H1 (cell line): ENCODE measurements around the gene NNMT. TPM values are rescaled to one million over a fixed set of nuclear protein-coding genes. Genes with fewer than 3 reads are reported as not detected.

ENCODE experiments used
- CTCF ChIA-PET: fragments of 300-600 bp; sonication (Branson Sonifier 250); formaldehyde crosslinking; loops from one replicate; lab custom pipeline; 2021; ENCODE audit not compliant: partially characterized antibody; lab: Charles Lee
- POLR2A ChIA-PET: fragments of 300-600 bp; sonication (Branson Sonifier 250); formaldehyde crosslinking; loops from one replicate; lab custom pipeline; 2021; ENCODE audit warnings: inconsistent platforms; ENCODE audit not compliant: partially characterized antibody; lab: Charles Lee
- DNase-seq, 2 experiments: peaks; one replicate each; pipeline versions ENCODE4 v3.0.0 to v3.0.0-alpha.2; 2010 to 2022; ENCODE audit warnings: low spot score in 2 of 2, low read depth in 1 of 2, mixed read lengths in 1 of 2
- FAIRE-seq: peaks from 2 replicates; lab custom pipeline; 2011; peaks lifted over from hg19 to GRCh38; lab: Jason Lieb, UNC
- H2AFZ ChIP-seq: 2 replicates; pipeline ENCODE4 v1.8.1; 2012; ENCODE audit warnings: low read length, inconsistent platforms
- H2AK5ac ChIP-seq: 2 replicates; pipeline ENCODE4 v1.6.1; 2013; ENCODE audit warnings: low read depth, low read length
- H2BK120ac ChIP-seq: replicated peaks from 2 replicates; pipeline ENCODE3; 2013; ENCODE audit warnings: low read depth, low read length, inconsistent platforms
- H2BK12ac ChIP-seq: 2 replicates; pipeline ENCODE4 v1.6.1; 2013; ENCODE audit warnings: low read depth, low read length
- H2BK15ac ChIP-seq: 2 replicates; pipeline ENCODE4 v1.6.1; 2013; ENCODE audit warnings: low read length
- H2BK20ac ChIP-seq: 2 replicates; pipeline ENCODE4 v1.6.1; 2013; ENCODE audit warnings: low read length
- H2BK5ac ChIP-seq: 2 replicates; pipeline ENCODE4 v1.6.1; 2013; ENCODE audit warnings: low read depth, low read length
- H3K14ac ChIP-seq: 2 replicates; pipeline ENCODE4 v1.6.1; 2013; ENCODE audit warnings: inconsistent platforms; ENCODE audit not compliant: insufficient read length
- H3K18ac ChIP-seq: 2 replicates; pipeline ENCODE4 v1.6.1; 2013; ENCODE audit warnings: low read length; ENCODE audit errors: extremely low read depth
- H3K23ac ChIP-seq: 2 replicates; pipeline ENCODE4 v1.6.1; 2013; ENCODE audit warnings: inconsistent platforms; ENCODE audit not compliant: insufficient read length
- H3K23me2 ChIP-seq: 2 replicates; pipeline ENCODE4 v1.6.1; 2013; ENCODE audit warnings: low read depth, low read length
- H3K27ac ChIP-seq: 2 replicates; pipeline ENCODE4 v1.6.1; 2011; ENCODE audit warnings: low read depth, low read length, inconsistent platforms
- H3K27me3 ChIP-seq, 4 experiments: replicated peaks in 1 of 4; 1 replicate in 1 of 4; 2 replicates in 3 of 4; pipeline versions ENCODE4 v1.6.1 to v1.8.1; 2011 to 2013; ENCODE audit warnings: low read length in 3 of 4, mild to moderate bottlenecking in 3 of 4, inconsistent platforms in 2 of 4, mixed read lengths in 2 of 4, moderate library complexity in 1 of 4; ENCODE audit not compliant: control insufficient read depth in 3 of 4, insufficient read depth in 3 of 4; ENCODE audit errors: extremely low read depth in 1 of 4
- H3K36me3 ChIP-seq, 4 experiments: 2 replicates each; pipeline versions ENCODE4 v1.6.1 to v1.8.1; 2011 to 2013; ENCODE audit warnings: mild to moderate bottlenecking in 4 of 4, low read length in 3 of 4, moderate library complexity in 2 of 4, control low read depth in 1 of 4, inconsistent platforms in 1 of 4; ENCODE audit not compliant: insufficient read depth in 4 of 4, control insufficient read depth in 2 of 4
- H3K4ac ChIP-seq: replicated peaks from 2 replicates; pipeline ENCODE3; 2013; ENCODE audit warnings: low read length, low read depth, mixed read lengths, inconsistent platforms; ENCODE audit not compliant: insufficient read length
- H3K4me1 ChIP-seq, 4 experiments: replicated peaks in 1 of 4; 1 replicate in 1 of 4; 2 replicates in 3 of 4; pipeline versions ENCODE4 v1.6.1 to v1.8.1; 2011 to 2013; ENCODE audit warnings: low read length in 3 of 4, inconsistent platforms in 2 of 4, mixed read lengths in 1 of 4; ENCODE audit not compliant: insufficient read depth in 4 of 4, control insufficient read depth in 3 of 4
- H3K4me2 ChIP-seq, 2 experiments: 2 replicates each; pipeline versions ENCODE4 v1.6.1 to v1.8.1; 2011 to 2013; ENCODE audit warnings: low read depth in 2 of 2, low read length in 2 of 2, control low read depth in 1 of 2, inconsistent platforms in 1 of 2, mild to moderate bottlenecking in 1 of 2; ENCODE audit not compliant: insufficient read depth in 1 of 2
- H3K4me3 ChIP-seq, 4 experiments: fragments of 200-600, 300-600 bp in 1 of 4; sonication (generic), shearing (Covaris generic), sonication (Bioruptor Twin) in 1 of 4; 2 replicates each; pipeline versions ENCODE4 v1.5.1 to v1.8.1; 2011 to 2016; ENCODE audit warnings: low read length in 4 of 4, low read depth in 3 of 4, control low read depth in 2 of 4, inconsistent platforms in 2 of 4, mild to moderate bottlenecking in 2 of 4, mixed read lengths in 1 of 4, moderate library complexity in 1 of 4; ENCODE audit not compliant: insufficient read depth in 2 of 4; ENCODE audit errors: extremely low read depth in 1 of 4
- H3K56ac ChIP-seq: replicated peaks from 2 replicates; pipeline ENCODE3; 2013; ENCODE audit warnings: low read depth, mild to moderate bottlenecking, mixed read lengths, low read length, inconsistent platforms; ENCODE audit not compliant: insufficient read length
- H3K79me1 ChIP-seq: 2 replicates; pipeline ENCODE4 v1.6.1; 2013; ENCODE audit warnings: low read depth, low read length, control low read depth
- H3K79me2 ChIP-seq, 2 experiments: 2 replicates each; pipeline versions ENCODE4 v1.6.1 to v1.8.1; 2012 to 2013; ENCODE audit warnings: low read length in 2 of 2, mild to moderate bottlenecking in 2 of 2, inconsistent platforms in 1 of 2; ENCODE audit not compliant: insufficient read depth in 2 of 2, control insufficient read depth in 1 of 2
- H3K9ac ChIP-seq, 4 experiments: replicated peaks in 1 of 4; 1 replicate in 1 of 4; 2 replicates in 3 of 4; pipeline versions ENCODE4 v1.6.1 to v1.8.1; 2011 to 2013; ENCODE audit warnings: low read depth in 3 of 4, low read length in 3 of 4, control low read depth in 2 of 4, mild to moderate bottlenecking in 2 of 4, moderate library complexity in 2 of 4, inconsistent platforms in 1 of 4; ENCODE audit errors: extremely low read depth in 1 of 4
- H3K9me3 ChIP-seq, 2 experiments: 2 replicates each; pipeline versions ENCODE4 v1.6.1 to v1.8.1; 2012 to 2013; ENCODE audit warnings: mild to moderate bottlenecking in 2 of 2, moderate library complexity in 2 of 2, control low read depth in 1 of 2, inconsistent platforms in 1 of 2, low read depth in 1 of 2, low read length in 1 of 2, mixed read lengths in 1 of 2; ENCODE audit not compliant: insufficient read depth in 2 of 2
- H4K20me1 ChIP-seq, 2 experiments: replicated peaks in 1 of 2; 2 replicates each; pipeline versions ENCODE3 to v1.8.1; 2011 to 2013; ENCODE audit warnings: inconsistent platforms in 2 of 2, low read length in 2 of 2, mild to moderate bottlenecking in 1 of 2; ENCODE audit not compliant: insufficient read depth in 2 of 2, control insufficient read depth in 1 of 2
- H4K5ac ChIP-seq: 2 replicates; pipeline ENCODE4 v1.6.1; 2013; ENCODE audit warnings: low read length, low read depth, mixed read lengths, inconsistent platforms; ENCODE audit not compliant: insufficient read length
- H4K8ac ChIP-seq: 2 replicates; pipeline ENCODE4 v1.8.0; 2013; ENCODE audit warnings: mild to moderate bottlenecking, moderate library complexity, low read length, inconsistent platforms; ENCODE audit not compliant: insufficient read depth; ENCODE audit errors: extremely low read depth
- H4K91ac ChIP-seq: replicated peaks from 2 replicates; pipeline ENCODE3; 2013; ENCODE audit warnings: low read length, mixed read lengths, inconsistent platforms; ENCODE audit not compliant: insufficient read length
- ASH2L ChIP-seq: fragments of 200-600, 300-600 bp; sonication (generic); IDR thresholded peaks from one replicate; pipeline ENCODE4 v1.7.1; 2017; ENCODE audit warnings: low read length
- HDAC2 ChIP-seq, 2 experiments: fragments of 300-600 bp in 1 of 2; sonication (generic) in 1 of 2; IDR thresholded peaks; 2 replicates each; pipeline ENCODE4 v1.6.1; 2011 to 2012; ENCODE audit warnings: low read depth in 2 of 2, low read length in 2 of 2, mild to moderate bottlenecking in 2 of 2, moderate library complexity in 2 of 2, borderline replicate concordance in 1 of 2, inconsistent platforms in 1 of 2
- KDM4A ChIP-seq: IDR thresholded peaks from one replicate; pipeline ENCODE4 v1.7.1; 2012; ENCODE audit warnings: low read depth, mild to moderate bottlenecking, moderate library complexity, low read length, inconsistent platforms; ENCODE audit not compliant: severe bottlenecking
- WGBS, 2 experiments: shearing (Covaris generic) in 1 of 2; methylation state at CpG; one replicate each; pipeline versions ENCODE4 v1.1.6 to v1.1.7; 2013 to 2015; ENCODE audit warnings: low lambda C conversion rate in 2 of 2, mixed read lengths in 2 of 2, inconsistent platforms in 1 of 2, low coverage in 1 of 2, missing lambda C conversion rate in 1 of 2; ENCODE audit not compliant: insufficient replicate concordance in 2 of 2, insufficient coverage in 1 of 2, insufficient read length in 1 of 2; ENCODE audit errors: extremely low coverage in 1 of 2, missing lambda C conversion rate in 1 of 2; 5-methylcytosine and 5-hydroxymethylcytosine counted together
- polyA plus RNA-seq, 7 experiments: library from polyadenylated mRNA; depleted of rRNA in 3 of 7; stranded (reverse) in 5 of 7; unstranded in 2 of 7; fragments of >200 nt in 5 of 7; fragments of 200-250 nt in 2 of 7; gene quantifications; 1 replicate in 5 of 7; 2 replicates in 1 of 7; 4 replicates in 1 of 7; pipeline versions ENCODE4 v1.2.1 to v1.2.3, GENCODE V29; 2011 to 2013; ENCODE audit warnings: missing spikeins in 2 of 7, mixed read lengths in 2 of 7
- total RNA-seq: library from RNA; stranded (reverse); fragmentation: NEBNext Ultra II Directional; extraction: Animal tissue kit (Norgen Biotek cat#: 25700); gene quantifications from 2 replicates; pipeline ENCODE4 v1.2.1, GENCODE V29; 2021

Gene NNMT
- total and polyA plus RNA-seq, 2 of the 8 experiments (the other 6 are each of a cell fraction or from before 2014, with no cell fraction given), result not detected

- Histone ChIP-seq H3K14ac (no peak overlapping the region), H4K8ac (no peak overlapping the region), H3K79me2 (no peaks in the 10 kb centered on the region), H3K27me3 (no peaks in the 10 kb centered on the region), H3K9me3 (no peaks in the 10 kb centered on the region; a peak in 1 of 4 replicates), H2BK5ac (no peak overlapping the region), H2BK15ac (no peak overlapping the region), H3K4me2 (no peak overlapping the region), H2BK120ac (no peak overlapping the region), H3K18ac (no peak overlapping the region), H2BK20ac (no peak overlapping the region), H3K36me3 (no peaks in the 10 kb centered on the region), H4K91ac (no peak overlapping the region), H3K9ac (no peak overlapping the region), H2BK12ac (no peak overlapping the region), H3K4ac (no peak overlapping the region), H3K23me2 (no peaks in the 10 kb centered on the region), H3K56ac (no peak overlapping the region), H2AFZ (no peak overlapping the region), H4K5ac (no peak overlapping the region)
- CTCF ChIA-PET, result interaction anchor here (0.6 kb wide), 1 partner anchor 28 kb away, joined by 3 read pairs; no protein-coding TSS in a partner anchor
- FAIRE-seq, result no peak
- 91% methylated on average over 9 of the region's 10 CpGs; no CpG with 5 or more reads in 1 of the 2 experiments for WGBS, 2 experiments
- DNase-seq, result no peak
- TF ChIP-seq HDAC2 (IDR thresholded peaks at IDR 0.05; ENCODE audit: borderline replicate concordance in 1 of 2, low read depth in 2 of 2, low read length in 2 of 2) (no peak), KDM4A (no peak), ASH2L (no peak)
- TF ChIP-seq, all 59 proteins: peak for 0
- Histone ChIP-seq H3K4me3 (no peak overlapping the region), H2AK5ac (no peak overlapping the region), H3K23ac (no peak overlapping the region), H3K79me1 (no peaks in the 10 kb centered on the region), H3K4me1 (peaks cover 0 to 10% (median 6%) of the 10 kb centered on the region in 4 experiments; a peak in 5 of 7 replicates), H3K27ac (no peak overlapping the region), H4K20me1 (no peaks in the 10 kb centered on the region)
- POLR2A ChIA-PET, result no interaction called here
These were observed 15.7 kb downstream of the NNMT start for GRCh38 chr11:114311946-114312345.
